GM12891 (cell line): ENCODE results near the gene ANKRD63.

Experiments
- POLR2A ChIP-seq: IDR thresholded peaks from 2 replicates; pipeline ENCODE4 v1.6.1; 2011; ENCODE audit warnings: low read depth, low read length, control low read depth
- POLR2AphosphoS5 ChIP-seq: IDR thresholded peaks from 2 replicates; pipeline ENCODE4 v1.6.1; 2011; ENCODE audit warnings: low read depth, low read length, control low read depth

GRCh38 chr15:40249477-40250303, 33.2 kb downstream of the ANKRD63 start:
- no peak for TF ChIP-seq POLR2AphosphoS5
- no peak for TF ChIP-seq POLR2A
